Glomerular visceral epithelial cell (primary cell): ENCODE results near the gene ACTL8.

Experiments
- DNase-seq: peaks from one replicate; pipeline ENCODE4 v3.0.0-alpha.2; 2016; ENCODE audit errors: extremely low spot score

The ACTL8 gene

DNA sequence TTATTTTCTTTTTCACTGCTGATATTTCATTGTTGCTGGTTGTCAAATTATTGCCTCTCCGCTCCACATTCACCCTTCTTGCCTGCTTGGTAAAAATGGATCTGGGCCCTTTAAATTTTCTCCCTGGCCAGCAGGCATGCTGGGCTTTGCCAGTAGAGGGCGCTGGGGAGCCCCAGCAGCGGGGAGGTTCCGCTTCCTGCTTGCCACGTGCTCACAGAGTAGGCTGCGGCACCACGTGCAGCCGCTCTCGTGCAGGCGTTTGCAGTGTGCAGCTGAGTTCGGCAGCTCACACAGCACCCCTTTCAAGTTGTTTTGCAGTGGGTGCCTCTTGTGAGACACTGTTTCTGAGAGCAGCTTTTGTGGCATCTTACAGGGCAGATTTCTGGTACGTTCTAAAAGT is at the start of gene ACTL8:
ACTL8 (plus strand) TSS at position 214 of the 400 bp plus-strand sequence. CDS start 67,676 bp downstream, outside the sequence.
- DNase-seq: no peak

- DNase-seq: no peak
These were observed 48.7 kb upstream of the ACTL8 start for GRCh38 chr1:17706445-17706844.

GRCh38 chr1:17709981-17710380 is 45.2 kb upstream of the ACTL8 start:
- DNase-seq: no peak

GRCh38 chr1:17710889-17711576 is 44.1 kb upstream of the ACTL8 start:
- no peak for DNase-seq

- no peak for DNase-seq
These were observed 43.6 kb upstream of the ACTL8 start for GRCh38 chr1:17711577-17711910.

DNA sequence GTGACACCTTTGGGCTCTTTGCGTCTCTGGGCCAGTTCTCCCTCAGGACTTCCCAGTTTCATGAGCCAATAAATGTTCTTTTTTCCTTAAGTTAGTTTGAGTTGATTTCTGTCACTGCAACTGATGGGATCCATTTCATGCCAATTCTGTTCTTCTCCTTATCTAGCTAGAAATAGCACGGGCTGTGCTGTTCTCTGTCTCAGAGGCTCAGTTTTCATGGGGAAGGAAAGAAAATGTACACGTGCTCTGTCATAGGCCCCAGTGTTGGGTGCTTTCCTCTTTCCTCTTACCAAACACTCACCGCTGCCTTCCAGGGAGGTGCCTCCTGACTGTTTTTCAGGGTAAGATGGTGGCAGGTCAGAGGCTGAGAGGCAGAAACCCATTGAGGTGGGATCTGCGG is 43.2 kb upstream of the ACTL8 start:
- no peak for DNase-seq

DNA sequence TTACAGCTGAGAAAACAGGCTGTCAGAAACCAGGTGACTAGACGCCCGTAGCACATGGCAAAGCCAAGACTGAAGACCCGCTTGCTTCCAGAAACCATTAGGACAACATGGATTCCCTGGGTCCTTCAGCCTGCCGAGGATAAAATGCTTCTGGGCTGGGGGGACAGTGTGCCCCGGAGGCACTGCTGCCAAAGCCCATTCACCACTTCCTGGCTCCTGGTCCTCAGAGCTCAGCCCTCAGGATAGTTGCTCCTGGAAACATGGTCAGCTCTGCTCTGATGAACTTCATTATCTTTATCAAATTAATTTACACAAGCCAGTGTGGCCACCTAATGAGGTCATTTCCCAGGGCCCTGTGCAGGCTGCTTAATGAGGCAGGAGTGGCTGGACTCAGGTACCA is 41.1 kb upstream of the ACTL8 start:
- DNase-seq: no peak

DNA sequence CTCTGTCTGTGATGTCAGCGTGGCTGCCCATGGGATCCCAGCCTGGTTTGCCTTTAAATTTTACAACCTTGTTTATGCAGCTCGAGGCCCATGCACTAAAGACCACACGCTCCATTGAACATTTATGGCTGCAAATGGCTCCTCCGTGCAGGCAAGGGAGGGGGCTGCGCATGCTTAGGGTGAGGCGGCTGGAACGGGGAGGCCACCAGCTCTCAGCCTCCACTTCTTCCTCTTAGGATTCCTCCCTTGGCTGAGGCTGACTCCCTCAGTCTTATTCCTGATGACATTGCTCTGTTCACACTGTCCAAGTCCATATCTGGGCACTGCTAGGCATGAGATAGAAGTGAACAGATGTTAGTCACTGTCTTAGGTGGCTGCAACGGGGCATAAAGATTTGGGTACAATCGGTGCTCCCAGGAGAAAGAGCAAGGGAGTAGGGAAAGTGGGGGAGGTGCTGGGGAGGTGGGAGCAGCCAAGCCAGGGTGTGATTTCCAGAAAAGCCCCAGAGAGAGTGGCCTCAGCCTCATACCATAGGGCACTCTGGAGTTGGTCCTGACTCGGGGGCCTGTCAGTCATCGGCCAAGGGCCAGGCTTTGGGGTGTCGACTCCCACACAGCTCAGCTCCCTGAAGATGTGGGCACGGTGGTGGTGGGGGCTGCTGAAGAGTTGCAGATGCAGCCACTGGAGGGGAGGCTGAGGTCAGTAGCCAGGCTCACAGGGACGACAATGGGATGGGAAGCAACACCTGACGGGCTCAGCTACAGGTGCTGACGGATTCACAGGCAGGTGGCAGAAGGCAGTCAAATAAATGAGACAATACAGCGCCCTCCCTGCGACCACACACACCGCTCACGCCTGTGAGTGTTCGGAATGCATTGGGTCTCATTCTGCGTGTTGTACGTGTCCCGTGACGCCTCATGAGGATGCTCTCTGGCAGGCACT is 37.3 kb upstream of the ACTL8 start:
- DNase-seq: no peak

GRCh38 chr1:17719874-17720273 is 35.3 kb upstream of the ACTL8 start:
- peak; percentile 54 for DNase-seq

DNA sequence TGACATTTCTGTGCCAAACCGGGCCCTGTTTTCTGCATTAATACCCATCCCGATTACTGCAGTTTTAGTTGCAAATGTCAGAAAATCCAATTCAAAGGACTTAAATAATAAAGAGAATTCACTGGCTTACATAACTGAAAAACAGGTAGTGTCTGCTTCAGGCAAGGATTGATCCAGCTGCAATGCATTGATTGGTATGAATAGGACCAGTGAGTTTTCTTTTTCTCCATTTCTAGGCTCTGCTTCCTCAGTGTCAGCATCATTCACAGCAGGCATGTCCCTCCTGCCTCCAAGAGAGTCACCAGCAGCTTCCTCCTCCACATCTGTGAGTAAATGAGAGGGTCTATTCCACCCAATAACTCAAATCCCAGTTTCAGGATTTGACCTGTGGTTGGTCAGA is 33.7 kb upstream of the ACTL8 start:
- no peak for DNase-seq

DNA sequence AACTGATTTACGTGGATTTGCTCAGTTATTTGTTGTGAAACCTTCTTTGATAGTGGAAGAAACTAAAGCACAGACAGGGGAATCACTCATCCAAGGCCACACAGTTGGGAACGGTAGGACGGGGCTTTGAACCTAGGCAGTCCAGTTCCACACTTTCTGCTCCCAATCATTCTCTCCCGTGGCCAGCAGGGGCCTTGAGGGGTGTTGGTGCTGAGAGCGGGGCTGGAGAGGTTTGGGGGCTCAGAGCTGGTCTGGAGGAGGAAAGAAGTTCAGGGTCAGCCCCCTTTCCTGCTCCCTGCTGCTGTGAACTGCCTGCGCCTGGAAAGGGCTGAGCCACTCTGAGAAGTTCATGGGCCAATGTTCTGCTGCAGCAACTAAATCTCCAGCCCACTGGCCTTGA is 31.4 kb upstream of the ACTL8 start:
- DNase-seq: no peak

DNA sequence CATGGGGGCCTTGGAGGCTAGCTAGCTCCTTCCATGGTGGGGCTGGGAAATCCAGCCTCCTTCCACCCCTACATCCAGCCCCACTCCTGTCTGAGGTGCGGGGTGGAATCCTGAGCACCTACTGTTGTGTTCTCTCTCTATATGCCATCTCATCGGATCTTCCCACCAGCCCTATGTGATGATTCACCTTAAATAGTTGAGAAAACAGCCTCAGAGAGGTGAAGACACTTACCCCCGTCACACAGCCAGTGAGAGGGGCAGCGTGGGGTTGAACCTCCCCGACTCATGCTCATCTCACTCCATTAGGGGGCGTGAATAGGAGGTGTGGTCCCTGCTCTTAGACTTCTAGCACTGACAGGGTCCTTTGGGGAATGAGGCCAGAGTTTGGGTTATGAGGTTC is 31.0 kb upstream of the ACTL8 start:
- no peak for DNase-seq

GRCh38 chr1:17725084-17725719 is 29.9 kb upstream of the ACTL8 start:
- no peak for DNase-seq

- no peak for DNase-seq
These were observed 29.1 kb upstream of the ACTL8 start for GRCh38 chr1:17725811-17726582.

GRCh38 chr1:17728123-17728712 is 26.9 kb upstream of the ACTL8 start:
- no peak for DNase-seq

- no peak for DNase-seq
These were observed 25.9 kb upstream of the ACTL8 start for GRCh38 chr1:17729248-17729647.

GRCh38 chr1:17729909-17730308 is 25.2 kb upstream of the ACTL8 start:
- DNase-seq: no peak

- DNase-seq: no peak
These were observed 23.7 kb upstream of the ACTL8 start for GRCh38 chr1:17731460-17731859.

- no peak for DNase-seq
These were observed 22.7 kb upstream of the ACTL8 start for GRCh38 chr1:17732475-17732874.

GRCh38 chr1:17733661-17734060 is 21.5 kb upstream of the ACTL8 start:
- DNase-seq: no peak

GRCh38 chr1:17734609-17735008 is 20.5 kb upstream of the ACTL8 start:
- no peak for DNase-seq

DNA sequence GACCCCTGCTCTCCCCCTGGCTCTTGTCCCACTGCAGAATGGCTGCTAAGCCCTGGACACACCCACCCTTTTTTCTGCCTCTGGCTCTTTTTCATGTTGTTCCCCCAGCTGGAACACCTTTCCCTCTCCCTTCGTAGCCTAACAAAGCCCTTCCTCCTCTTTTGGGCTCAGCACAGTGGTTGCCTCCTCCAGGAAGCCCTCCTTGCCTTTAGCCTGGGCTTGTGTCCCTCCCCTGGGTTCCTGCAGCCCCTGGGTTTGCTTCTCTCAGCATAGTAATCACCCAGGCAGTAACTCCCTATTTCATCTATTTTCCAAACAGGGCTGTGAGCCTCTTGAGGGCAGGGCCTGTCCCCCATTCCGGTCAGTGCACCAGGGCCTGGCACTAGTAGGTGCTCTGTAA is 19.8 kb upstream of the ACTL8 start:
- no peak for DNase-seq
